Renal cortical epithelial cell (primary cell): ENCODE results near the gene KLHL2. TPM values are rescaled to one million over a fixed set of nuclear protein-coding genes. Genes with fewer than 3 reads are reported as not detected.

Source experiments
- DNase-seq: peaks from one replicate; pipeline ENCODE4 v3.0.0-alpha.2; 2011; ENCODE audit warnings: low read depth
- total RNA-seq: library from RNA; depleted of rRNA; stranded (reverse); fragments of >200 nt; gene quantifications from 2 replicates; pipeline ENCODE4 v1.2.3, GENCODE V29; 2014

The KLHL2 gene
- total RNA-seq, 1 donor from 2014 or later: 30.9 TPM

- no peak for DNase-seq
Measured at GRCh38 chr4:165367040-165367439, 159.7 kb downstream of the KLHL2 start.

DNA sequence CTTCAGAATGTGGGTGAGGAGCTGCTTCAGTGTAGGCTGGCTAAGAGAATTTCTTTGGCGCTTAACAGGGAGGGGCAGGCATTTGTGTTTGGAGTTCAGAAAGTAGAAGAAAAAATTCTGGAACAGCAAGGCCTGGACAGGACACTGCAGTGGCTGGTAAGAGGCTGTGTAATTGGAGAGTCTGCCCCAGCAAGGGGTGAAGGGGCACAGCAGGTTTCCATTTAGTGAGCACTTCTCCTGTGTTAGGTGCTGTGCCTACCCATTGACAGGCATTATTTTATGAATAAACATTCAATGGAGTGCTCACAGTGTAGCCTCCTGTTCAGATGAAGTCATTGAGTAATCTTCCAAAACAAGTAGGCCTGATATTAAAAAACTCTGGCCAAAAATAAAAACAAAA, 160.8 kb downstream of the KLHL2 start:
- DNase-seq: no peak

DNA sequence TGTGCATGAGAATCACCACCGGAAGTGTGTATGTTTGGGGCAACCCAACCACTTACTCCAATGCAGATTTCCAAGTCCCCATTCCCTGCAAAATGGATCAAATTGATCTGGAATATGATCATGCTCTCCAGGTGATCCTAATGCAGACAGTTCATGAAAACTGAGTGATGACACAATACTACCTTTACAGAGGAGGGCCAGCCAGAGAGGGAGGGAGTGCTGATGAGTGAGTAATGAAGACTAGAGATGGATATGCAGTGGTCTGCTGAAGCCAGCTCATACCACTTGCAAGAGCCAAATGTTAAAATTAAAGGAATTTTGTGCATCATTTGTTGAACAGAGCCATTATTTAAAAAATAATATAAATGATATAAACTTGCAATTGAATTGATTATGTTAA, 161.2 kb downstream of the KLHL2 start:
- no peak for DNase-seq

DNA sequence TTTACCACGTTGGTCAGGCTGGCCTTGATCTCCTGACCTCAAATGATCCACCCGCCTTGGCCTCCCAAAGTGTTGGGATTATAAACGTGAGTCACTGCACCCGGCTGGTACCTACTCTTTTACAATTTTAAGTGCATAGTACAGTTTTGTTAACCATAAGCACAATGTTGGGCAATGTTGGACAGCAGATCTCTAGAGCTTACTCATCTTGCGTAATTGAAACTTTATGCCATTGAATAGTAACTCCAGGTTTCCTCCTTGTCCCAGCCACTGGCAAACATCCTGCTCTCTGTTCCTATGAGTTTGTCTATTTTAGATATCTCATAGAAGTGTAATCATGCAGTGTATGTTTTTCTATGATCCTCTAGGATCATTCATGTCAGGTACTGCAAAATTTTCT, 162.2 kb downstream of the KLHL2 start:
- DNase-seq: peak; percentile 85

DNA sequence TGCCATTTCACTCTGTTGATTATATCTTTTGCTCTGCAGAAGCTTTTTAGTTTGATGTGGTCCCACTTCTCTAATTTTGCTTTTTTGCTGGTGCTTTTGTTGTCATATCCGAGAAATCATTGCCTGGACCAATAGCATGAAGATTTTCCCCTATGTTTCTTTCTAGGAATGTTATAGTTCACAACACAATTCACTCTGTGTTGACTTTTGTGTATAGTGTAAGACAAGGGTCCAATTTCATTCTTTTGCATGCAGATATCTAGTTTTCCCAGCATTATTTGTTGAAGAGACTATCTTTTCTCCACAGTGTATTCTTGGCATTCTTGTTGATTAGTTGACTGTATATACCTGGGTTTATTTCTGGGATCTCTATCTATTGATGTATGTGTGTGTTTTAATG, 163.2 kb downstream of the KLHL2 start:
- DNase-seq: no peak

Other genes starting within 250 kb of the KLHL2 start
- gene TRIM61, start 229.9 kb upstream of the KLHL2 start, total RNA-seq: 0.52 and 0.65 TPM in 2 replicates
- gene TRIM60, start 175.6 kb upstream of the KLHL2 start, total RNA-seq: not detected in 2 replicates
- gene TRIM75, start 153.7 kb upstream of the KLHL2 start, total RNA-seq: not detected in 2 replicates
- 15.6 and 26.2 TPM in 2 replicates for gene TMEM192, start 94.7 kb upstream of the KLHL2 start, total RNA-seq
- gene MSMO1, start 120.1 kb downstream of the KLHL2 start, total RNA-seq: 72.7 and 446 TPM in 2 replicates
- 6.9 and 32.8 TPM in 2 replicates for gene CPE, start 171.4 kb downstream of the KLHL2 start, total RNA-seq